Measurements from ENCODE around the gene FFAR3.
"Not testable (repeated sequence)": the region's sequence is repeated elsewhere in the genome, so short reads cannot be mapped to it uniquely, and the experiment has no call there.

Gene FFAR3

DNA sequence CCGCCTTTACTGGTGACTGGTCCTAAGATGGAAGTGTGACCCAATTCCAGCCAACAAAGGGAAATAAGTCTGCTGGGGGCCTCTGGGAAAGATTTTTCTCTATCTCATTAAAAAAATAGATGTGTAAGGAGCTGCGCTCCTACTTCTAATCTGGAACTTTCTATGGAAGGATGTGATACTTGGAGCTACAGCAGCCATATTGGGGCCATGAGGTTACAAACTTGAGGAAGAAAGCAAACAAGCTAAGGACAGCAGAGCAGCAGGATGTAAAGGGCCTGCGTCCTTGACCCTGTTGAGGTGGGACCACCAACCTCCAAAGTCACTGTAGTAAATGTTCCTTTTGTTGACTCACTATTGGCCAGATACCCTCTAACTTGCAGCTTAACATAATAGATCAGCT lies 20.1 kb downstream of the FFAR3 start:
- DNase-seq = no peak

DNA sequence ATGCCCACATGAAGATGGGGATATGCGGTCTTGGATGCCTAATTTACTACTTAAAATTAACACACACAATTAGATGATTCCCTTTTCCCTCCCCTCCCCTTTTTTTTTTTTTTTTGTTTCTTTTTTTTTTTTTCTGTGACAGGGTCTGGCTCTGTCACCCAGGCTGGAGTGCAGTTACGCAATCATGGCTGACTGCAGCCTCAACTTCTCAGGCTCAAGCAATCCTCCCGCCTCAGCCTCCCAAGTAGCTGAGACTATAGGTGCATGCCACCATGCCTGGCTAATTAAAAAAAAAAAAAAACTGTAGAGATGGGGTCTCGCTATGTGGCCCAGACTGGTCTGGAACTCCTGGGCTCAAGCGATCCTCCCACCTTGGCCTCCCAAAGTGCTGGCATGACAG lies 21.3 kb downstream of the FFAR3 start:
- not testable (repeated sequence) for DNase-seq

DNA sequence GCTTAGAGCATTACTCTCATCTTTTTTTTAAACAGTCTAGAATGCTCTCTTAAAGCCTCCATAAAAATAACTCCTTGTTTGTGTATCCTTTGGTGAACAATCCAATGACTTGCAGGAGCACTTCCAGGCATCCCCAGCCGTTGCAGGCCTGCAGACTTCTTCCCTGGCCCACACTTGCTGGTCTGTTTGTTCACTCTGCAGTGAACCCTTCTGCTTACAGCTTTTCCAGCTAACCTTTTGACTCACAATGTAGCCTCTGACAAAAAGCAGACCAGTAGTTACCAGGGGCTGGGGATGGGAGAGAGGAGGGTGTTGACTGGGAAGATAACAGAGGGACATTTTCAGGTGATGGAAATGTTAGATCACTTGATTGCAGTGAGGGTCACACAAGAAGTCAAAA lies 21.7 kb downstream of the FFAR3 start:
- no peak for DNase-seq

DNA sequence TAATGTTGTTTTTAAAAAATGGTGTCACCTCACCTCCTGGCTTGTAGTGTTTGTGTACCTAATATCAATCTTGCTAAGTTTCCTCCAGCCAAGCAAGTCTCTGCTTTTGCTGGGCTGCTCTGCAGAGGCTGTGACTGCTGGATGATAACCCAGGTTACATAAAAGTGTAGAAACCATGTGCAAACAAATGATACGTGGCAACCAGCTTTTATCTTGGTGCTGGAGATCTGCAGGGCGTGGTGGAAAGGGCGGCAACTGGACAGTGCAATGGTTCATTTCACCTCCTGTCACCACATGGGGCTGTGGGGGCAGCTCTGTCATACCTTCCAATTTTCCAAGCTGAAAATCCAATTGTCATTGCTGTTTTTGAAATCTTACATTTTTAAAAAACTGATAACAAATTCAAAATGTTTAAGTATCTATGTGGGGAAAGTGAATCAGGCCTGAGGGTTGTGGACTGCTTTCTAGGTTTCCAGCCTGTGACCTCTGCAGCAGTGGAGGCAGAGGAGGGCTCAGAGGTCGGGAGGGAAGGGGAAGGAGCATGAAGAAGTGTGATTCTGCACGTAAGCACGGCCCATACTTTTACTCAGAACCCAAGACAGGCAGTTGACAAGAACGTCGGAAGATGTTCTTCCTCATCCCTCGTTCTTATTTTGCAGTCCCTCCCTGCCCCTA lies 22.3 kb downstream of the FFAR3 start:
- no peak for DNase-seq

DNA sequence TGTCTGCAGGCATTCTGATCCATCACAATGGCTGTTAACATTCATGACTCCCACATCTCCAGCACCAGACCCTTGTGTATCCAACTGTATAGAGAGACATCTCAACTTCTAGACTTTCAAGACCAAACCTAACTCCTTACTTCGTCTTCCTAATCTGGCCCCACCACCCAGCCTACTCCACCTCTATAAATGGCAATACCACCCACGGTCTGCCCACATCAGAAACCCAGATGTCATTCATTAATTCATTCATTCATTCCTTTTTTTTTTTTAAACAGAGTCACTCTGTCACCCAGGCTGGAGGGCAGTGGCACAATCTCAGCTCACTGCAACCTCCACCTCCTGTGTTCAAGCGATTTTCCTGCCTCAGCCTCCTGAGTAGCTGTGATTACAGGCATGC lies 23.1 kb downstream of the FFAR3 start:
- DNase-seq = no peak

DNA sequence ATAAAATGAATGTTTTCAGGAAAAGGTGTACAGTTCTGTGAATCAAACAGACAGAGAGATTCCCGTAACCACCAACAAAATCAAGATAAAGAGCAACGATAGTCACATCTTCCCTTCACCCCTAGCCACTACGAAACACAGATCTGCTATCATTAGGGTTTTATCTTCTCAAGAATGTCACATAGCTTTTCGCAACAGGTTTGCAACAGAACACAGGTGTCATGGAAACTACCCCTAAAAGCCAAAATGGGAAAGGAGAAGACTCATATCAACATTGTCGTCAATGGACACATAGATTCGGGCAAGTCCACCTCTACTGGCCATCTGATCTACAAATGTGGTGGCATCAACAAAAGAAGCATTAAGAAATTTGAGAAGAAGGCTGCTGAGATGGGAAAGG lies 23.7 kb downstream of the FFAR3 start:
- DNase-seq = no peak

DNA sequence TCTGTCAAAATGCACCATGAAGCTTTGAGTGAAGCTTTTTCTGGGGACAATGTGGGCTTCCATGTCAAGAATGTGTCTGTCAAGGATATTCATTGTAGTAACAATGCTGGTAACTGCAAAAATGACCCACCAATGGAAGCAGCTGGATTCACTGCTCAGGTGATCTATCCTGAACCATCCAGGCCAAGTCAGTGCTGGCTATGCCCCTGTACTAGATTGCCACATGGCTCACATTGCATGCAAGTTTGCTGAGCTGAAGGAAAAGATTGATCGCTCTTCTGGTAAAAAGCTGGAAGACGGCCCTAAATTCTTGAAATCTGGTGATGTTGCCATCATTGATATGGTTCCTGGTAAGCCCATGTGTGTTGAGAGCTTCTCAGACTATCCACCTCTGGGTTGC lies 25.3 kb downstream of the FFAR3 start:
- DNase-seq = no peak

DNA sequence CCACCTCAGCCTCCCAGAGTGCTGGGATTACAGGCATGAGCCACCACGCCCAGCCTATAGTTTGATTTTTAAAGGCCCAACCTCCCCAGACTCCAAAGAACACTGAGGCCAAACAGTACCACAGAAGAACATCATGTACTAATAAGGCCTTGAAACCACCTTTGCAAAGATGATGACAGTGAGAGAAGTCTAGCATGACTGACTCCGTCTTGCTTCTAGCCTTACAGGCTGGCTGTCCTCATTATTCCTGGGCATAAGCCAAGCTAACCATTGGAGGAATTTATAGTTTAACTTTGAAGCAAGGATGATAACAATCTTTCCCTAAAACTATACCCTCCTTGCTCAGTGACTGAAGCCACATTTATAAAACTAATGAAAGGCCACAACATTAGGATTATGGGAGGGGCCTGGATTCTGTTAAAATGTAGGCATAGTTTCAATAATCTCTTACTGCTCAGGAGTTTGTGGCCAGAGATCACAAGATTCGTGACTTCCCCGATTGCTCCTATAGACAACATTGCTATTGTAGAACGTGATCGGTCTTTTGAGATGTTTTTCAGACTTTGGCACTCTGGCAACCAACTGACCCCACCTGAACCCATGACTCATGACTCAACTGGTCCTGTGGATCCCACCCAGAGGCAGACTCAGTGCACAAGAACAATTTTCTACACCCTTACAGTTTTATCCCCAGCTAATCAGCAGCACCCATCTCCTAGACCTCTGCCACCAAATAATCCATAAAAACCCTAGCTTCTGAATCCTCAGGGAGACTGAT lies 30.2 kb downstream of the FFAR3 start:
- DNase-seq = no peak

DNA sequence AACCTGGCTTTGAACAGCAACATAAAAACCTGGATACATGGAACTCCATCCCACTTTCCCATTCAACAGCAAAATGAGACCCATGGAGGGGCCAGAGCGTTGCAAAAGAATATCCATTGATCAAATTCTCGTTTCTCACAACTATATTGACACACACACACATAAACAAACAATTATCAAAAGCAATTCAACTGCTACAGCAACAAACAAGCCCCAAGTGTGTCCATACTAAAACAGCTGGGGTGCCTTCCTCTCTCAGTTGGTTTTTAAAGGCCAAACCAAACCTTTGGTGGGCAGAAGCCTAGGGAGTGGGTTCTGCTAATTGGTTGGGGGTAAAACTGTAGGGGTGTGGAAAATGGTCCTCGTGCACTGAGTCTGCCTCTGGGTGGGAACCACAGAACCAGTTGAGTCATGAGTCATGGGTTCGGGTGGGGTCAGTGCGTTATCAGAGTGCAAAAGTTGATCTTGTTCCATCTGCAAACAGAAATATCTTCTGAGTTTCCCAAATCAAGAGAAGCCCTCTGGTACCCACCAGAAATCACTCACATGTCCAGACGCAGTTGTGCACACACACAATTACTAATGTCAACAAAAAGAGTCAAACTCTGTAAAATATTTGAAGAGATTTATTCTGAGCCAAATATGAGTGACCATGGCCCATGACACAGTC lies 31.1 kb downstream of the FFAR3 start:
- DNase-seq = no peak

DNA sequence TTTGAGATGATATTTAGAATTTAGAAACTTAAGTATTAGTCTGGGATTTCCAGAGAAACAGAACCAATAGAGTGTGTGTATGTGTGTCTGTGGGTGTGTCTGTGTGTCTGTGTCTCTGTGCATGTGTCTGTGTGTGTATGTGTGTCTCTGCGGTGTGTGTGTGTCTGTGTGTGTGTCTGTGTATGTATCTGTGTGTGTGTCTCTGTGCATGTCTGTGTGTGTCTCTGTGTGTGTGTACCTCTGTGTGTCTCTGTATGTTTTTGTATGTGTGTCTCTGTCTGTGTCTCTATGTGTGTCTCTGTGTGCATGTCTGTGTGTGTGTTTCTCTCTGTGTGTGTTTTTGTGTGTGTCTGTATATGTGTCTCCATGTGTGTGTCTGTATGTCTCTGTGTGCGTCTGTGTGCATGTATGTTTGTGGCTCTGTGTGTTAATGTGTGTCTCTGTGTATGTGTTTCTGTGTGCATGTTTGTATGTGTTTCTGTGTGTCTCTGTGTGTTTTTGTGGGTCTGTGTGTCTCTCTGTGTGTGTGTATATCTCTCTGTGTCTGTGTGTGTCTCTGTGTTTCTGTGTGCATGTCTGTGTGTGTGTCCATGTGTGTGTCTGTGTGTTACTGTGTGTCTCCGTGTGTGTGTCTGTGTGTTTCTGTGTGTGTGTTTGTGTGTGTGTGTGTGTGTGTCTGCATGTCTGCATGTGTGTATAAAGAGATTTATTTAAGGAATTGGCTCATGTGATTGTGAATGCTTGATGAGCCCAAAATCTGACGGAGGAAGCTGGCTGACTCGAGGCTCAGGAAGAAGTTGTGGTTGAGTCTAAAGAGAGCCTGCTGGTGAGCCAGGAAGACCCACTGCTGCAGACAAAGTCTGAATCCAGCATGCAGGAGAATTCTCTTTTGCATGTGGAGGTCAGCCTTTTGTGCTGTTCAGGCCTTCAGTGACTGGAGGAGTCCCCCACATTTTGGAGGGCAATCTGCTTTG lies 34.8 kb downstream of the FFAR3 start:
- no peak for DNase-seq

DNA sequence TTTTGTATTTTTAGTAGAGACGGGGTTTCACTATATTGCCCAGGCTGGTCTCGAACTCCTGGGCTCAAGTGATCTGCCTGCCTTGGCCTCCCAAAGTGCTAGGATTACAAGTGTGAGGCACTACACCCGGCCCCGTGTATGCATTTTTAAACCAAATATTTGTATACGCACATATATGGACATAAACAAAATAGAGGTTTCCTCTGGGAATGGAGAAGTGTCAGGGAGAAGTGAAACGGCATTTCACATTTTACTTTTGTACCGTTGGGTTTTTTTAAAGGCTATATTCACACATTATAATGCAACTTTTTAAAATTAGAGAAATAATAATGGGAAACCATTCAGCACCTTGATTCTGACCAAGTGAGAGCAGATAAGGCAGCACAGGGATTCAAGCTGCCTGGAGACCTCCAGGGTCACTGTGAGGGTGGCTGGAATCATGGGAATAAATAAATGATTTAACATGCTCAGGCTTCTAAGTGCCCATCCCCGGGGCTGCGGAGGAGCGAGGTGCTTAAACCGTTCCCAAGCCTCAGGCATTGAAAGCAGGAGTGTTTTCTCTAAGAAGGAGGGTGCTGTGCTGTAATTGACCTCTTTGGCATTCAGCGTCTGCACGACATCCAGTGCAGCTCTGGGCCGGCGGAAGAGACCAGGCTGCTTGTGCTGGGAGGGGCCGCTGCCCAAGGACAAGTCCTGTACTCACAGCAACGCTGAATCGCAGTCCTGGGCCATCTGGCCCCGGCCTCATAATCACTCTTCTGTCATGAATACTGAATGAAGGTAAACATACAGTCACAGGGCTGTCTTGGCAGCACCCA lies 37.3 kb downstream of the FFAR3 start:
- DNase-seq = no peak

DNA sequence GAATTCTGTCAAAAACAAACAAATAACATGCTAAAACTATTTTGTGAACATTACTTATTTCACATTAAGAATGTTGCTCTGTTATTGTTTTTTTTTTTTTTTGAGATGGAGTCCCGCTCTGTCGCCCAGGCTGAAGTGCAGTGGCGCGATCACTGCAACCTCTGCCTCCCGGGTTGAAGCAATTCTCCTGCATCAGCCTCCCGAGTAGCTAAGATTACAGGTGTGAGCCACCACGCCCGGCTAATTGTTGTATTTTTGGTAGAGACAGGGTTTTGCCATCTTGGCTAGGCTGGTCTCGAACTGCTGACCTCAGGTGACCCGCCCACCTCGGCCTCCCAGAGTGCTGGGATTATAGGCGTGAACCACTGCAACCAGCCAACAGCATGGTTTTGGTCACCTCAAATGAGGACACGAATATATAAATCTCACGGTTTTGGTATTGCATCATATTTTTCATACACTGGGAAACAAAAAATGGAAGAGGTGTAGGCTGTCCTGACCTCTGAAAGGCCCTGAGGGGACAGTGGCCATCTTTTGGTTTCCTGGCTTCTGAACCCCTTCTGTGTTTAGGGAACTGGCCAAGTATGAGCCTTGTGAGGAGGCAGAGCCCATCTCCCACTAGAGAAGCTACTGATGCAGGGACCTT lies 38.1 kb downstream of the FFAR3 start:
- no peak for DNase-seq

DNA sequence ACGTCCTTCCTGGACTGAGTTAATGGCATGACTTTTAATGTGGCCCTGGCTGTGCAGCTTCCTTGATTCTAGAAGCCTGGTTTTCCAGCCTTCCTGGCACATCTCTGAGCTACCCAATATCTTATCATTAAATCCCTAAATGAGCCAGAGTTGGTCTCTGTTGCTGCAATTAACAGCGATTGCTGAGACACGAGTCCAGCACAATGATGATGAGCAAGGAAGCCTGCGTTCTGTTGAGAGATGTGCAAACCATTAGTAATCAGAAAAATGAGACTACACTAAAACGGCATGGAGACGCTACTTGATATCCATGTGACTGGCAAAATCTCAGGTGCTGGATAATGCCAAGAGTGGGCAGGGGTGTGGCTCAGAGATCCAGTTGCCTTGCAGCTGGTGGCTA lies 38.8 kb downstream of the FFAR3 start:
- no peak for DNase-seq

DNA sequence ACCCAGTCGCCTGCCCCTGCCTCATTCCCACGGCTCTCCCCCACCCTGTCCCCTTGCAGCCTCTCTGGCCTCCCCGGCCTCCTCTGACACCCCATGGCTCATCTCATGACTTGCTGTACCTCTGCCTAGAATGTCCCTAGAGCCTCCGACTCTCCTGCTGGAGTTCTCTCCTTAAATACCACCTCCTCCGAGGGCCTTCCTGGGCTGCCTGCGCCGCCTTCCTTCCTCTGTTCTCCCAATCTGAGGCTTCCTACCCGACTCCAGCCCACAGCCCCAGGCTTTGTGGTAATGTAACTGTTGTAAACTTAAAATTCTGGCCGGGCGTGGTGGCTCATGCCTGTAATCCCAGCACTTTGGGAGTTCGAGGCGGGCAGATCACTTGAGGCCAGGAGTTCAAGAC lies 40.3 kb downstream of the FFAR3 start:
- DNase-seq = no peak

DNA sequence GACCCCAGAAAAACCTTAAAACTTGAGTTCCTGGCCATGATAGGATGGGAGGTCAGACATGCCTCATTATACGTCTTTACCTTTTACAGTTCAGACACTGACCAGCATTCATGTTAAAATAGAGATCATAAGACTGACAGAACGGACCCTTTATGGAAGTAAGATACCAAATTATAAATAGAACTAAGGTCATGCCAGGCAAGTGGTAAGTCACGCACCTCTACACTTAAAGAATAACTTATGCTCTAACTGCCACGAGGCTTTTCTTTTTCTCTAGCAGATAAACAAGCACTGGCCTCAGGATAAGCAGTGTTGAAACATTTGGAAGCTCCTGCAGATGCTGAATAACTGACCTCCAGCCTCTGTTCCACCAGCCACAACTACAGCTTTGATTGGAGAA lies 41.0 kb downstream of the FFAR3 start:
- DNase-seq = no peak

DNA sequence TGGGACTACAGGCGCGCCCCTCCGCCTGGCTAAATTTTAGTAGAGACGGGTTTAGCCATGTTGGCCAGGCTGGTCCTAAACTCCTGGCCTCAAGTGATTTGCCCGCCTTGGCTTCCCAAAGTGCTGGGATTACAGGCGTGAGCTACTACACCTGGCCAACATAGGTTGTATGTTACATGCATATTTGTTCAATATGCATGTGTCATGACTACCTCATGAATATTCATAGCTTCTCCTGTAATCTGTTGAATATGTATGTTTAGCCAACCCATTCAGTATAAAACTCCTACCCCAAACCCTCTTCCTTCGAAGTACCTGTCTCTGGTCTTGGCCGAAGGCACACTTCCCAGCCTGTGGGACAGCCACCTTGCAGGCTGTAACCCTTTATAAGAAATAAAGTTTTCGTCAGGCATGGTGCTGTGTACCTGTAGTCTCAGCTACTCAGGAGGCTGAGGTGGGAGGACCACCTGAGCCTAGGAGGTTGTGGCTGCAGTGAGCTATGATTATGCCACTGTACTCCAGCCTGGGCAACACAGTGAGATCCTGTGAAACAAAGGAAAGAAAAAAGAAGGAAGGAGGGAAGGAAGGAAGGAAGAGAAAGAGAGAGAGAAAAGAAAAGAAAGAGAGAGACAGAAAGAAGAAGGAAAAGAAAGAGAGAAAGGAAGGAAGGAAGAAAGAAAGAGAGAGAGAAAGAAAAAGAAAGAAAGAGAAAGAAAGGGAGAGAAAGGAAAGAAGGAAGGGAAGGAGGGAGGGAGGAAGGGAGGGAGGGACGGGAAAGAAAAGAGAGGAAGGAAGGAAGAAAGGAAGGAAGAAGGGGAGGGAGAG lies 41.9 kb downstream of the FFAR3 start:
- no peak for DNase-seq

DNA sequence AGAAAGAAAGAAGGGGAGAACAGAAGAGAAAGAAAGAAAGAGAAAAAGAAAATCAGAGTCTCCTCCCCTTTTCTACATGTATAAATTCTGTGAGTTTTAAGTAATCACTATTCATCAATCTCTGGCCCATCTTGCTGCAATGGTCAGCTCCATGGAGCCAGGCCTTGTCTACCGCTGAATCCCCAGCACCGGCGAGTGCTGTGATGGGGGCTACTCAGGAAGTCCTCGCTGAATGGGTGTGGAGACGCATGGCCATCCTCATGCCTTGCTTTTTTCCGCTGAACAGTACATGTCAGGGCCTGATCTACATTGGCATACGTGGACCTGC lies 42.5 kb downstream of the FFAR3 start:
- DNase-seq = no peak

DNA sequence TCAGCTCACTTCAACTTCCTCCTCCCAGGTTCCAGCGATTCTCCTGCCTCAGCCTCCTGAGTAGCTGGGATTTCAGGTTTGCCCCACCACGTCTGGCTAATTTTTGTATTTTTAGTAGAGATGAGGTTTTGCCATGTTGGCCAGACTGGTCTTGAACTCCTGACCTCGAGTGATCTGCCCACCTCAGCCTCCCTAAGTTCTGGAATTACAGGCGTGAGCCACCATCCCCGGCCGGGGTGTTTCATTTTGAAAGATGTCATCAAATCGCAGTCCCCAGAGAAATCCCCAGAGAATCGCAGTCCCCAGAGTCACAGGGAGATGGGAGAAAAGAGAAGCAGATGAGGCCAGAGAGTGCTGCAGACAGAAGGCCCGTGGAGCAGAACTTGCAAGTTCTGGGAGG lies 43.2 kb downstream of the FFAR3 start:
- not testable (repeated sequence) for DNase-seq

DNA sequence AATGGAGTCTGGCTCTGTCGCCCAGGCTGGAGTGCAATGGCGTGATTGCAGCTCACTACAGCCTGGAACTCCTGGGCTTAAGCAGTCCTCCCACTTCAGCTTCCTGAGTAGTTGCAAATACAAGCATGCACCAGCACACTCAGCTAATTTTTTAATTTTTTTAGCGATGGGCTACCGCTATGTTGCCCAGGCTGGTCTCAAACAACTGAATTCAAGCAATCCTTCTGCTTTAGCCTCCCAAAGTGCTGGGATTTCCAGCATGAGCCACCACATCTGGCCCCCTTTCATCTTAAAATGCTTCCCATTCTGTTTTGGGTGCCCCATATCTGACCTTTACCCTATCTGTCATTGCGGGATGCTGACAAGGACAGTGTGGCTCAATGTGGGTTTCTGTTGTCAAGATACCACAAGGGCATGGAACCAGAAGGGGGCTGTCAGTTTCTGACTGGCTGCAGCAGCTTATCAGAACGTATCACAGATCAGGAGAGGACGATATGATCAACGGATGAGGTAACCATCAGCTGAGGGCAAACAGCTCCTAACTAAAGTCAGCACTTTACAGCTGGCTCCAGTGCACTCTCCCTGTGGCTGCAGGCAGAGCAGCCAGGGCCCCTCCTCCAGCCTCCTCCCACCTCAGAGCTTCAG lies 45.0 kb downstream of the FFAR3 start:
- no peak for DNase-seq
